ENCODE data around the gene AP2A2. TPM values are rescaled to one million over a fixed set of nuclear protein-coding genes. Genes with fewer than 3 reads are reported as not detected.

The AP2A2 gene
- 10 to 100 TPM; 33.6 to 76.6 (median 46.4) TPM for total RNA-seq

- DNase-seq (ENCODE audit: low spot score in 2 of 2) = peak; percentile 74 to 96
- peak within 1 kb of the TSS; percentile 89 for H3K4me3 ChIP-seq (ENCODE audit: low read depth, poor library complexity, severe bottlenecking)
- TF ChIP-seq POLR2A (IDR thresholded peaks at IDR 0.05) (no peak), CTCF (IDR thresholded peaks at IDR 0.05) (no peak)
- 2 to 3% methylated on average over 5 to 60 of the region's 124 CpGs for WGBS, 2 donors
- intact Hi-C loops (cut with DNase I; ENCODE audit: low total_unique reads) = no loop called here
Measured at GRCh38 chr11:925496-926301, at the start of gene AP2A2. TSS of gene AP2A2 (plus strand) at chr11:925870. CDS start at chr11:926022, 152 bp downstream.

GRCh38 chr11:876545-876944 lies 49.1 kb upstream of the AP2A2 start:
- TF ChIP-seq CTCF (IDR thresholded peaks at IDR 0.05) = no peak
- TF ChIP-seq POLR2A (IDR thresholded peaks at IDR 0.05) = no peak
- H3K4me3 ChIP-seq (ENCODE audit: low read depth, poor library complexity, severe bottlenecking) = no peak overlapping the region
- intact Hi-C loops (cut with DNase I; ENCODE audit: low total_unique reads) = no loop called here
- DNase-seq (ENCODE audit: low spot score in 2 of 2) = no peak
- WGBS, 2 donors = 34 to 50% methylated on average over 8 to 12 of the region's 12 CpGs

- TF ChIP-seq POLR2A (IDR thresholded peaks at IDR 0.05) = no peak
- TF ChIP-seq CTCF (IDR thresholded peaks at IDR 0.05) = no peak
- 87 to 89% methylated on average over 11 of the region's 11 CpGs for WGBS, 2 donors
Measured at GRCh38 chr11:877565-877964, 48.1 kb upstream of the AP2A2 start.

GRCh38 chr11:880447-880846 lies 45.2 kb upstream of the AP2A2 start:
- no peak overlapping the region for H3K4me3 ChIP-seq (ENCODE audit: low read depth, poor library complexity, severe bottlenecking)
- TF ChIP-seq CTCF (IDR thresholded peaks at IDR 0.05) = no peak
- TF ChIP-seq POLR2A (IDR thresholded peaks at IDR 0.05) = no peak
- no peak for DNase-seq (ENCODE audit: low spot score in 2 of 2)
- WGBS, 2 donors = 92% methylated on average over 14 of the region's 14 CpGs
- intact Hi-C loops (cut with DNase I; ENCODE audit: low total_unique reads) = no loop called here

More at GRCh38 chr11:877565-877964, 48.1 kb upstream of the AP2A2 start:
- H3K4me3 ChIP-seq (ENCODE audit: low read depth, poor library complexity, severe bottlenecking) = no peak overlapping the region
- intact Hi-C loops (cut with DNase I; ENCODE audit: low total_unique reads) = no loop called here
- DNase-seq (ENCODE audit: low spot score in 2 of 2) = no peak

- no peak overlapping the region for H3K4me3 ChIP-seq (ENCODE audit: low read depth, poor library complexity, severe bottlenecking)
- DNase-seq (ENCODE audit: low spot score in 2 of 2) = no peak
- intact Hi-C loops (cut with DNase I; ENCODE audit: low total_unique reads) = no loop called here
- 75 to 81% methylated on average over 13 to 14 of the region's 14 CpGs for WGBS, 2 donors
- no peak for TF ChIP-seq POLR2A (IDR thresholded peaks at IDR 0.05)
Measured at GRCh38 chr11:882596-882995, 43.1 kb upstream of the AP2A2 start.

- no peak for DNase-seq (ENCODE audit: low spot score in 2 of 2)
- intact Hi-C loops (cut with DNase I; ENCODE audit: low total_unique reads) = no loop called here
- WGBS, 2 donors = 66 to 100% methylated on average over 1 to 5 of the region's 10 CpGs
- TF ChIP-seq POLR2A (IDR thresholded peaks at IDR 0.05) = no peak
- no peak for TF ChIP-seq CTCF (IDR thresholded peaks at IDR 0.05)
- H3K4me3 ChIP-seq (ENCODE audit: low read depth, poor library complexity, severe bottlenecking) = no peak overlapping the region
Measured at GRCh38 chr11:883527-883926, 42.1 kb upstream of the AP2A2 start.

All from lower leg skin (tissue), 4 donors.